Measurements from ENCODE around the gene IBA57.

Gene IBA57

GRCh38 chr1:228215663-228216116 is 50.1 kb downstream of the IBA57 start:
- ATAC-seq, result no peak
- TF ChIP-seq TCF4 (CRISPR knock-in tag; IDR thresholded peaks at IDR 0.05; ENCODE audit: borderline replicate concordance) (no peak), ARNTL (CRISPR knock-in tag; IDR thresholded peaks at IDR 0.05; ENCODE audit: borderline replicate concordance, low read depth) (no peak), TSHZ2 (CRISPR knock-in tag; IDR thresholded peaks at IDR 0.05) (no peak), GLIS3 (CRISPR knock-in tag; IDR thresholded peaks at IDR 0.05) (no peak), CSRNP3 (CRISPR knock-in tag; IDR thresholded peaks at IDR 0.05) (no peak), SNAI2 (CRISPR knock-in tag; IDR thresholded peaks at IDR 0.05) (no peak), POU6F1 (CRISPR knock-in tag; IDR thresholded peaks at IDR 0.05; ENCODE audit: borderline replicate concordance, low read depth) (no peak), PATZ1 (CRISPR knock-in tag; IDR thresholded peaks at IDR 0.05; ENCODE audit: borderline replicate concordance) (no peak), OSR1 (CRISPR knock-in tag; IDR thresholded peaks at IDR 0.05) (no peak), ZNF565 (CRISPR knock-in tag; conservative IDR thresholded peaks at IDR 0.05; ENCODE audit: low read depth) (no peak), CSDC2 (CRISPR knock-in tag; IDR thresholded peaks at IDR 0.05) (no peak), ZNF8 (CRISPR knock-in tag; IDR thresholded peaks at IDR 0.05) (no peak), ZFP3 (CRISPR knock-in tag; IDR thresholded peaks at IDR 0.05) (no peak), PPARA (CRISPR knock-in tag; IDR thresholded peaks at IDR 0.05; ENCODE audit: borderline replicate concordance) (no peak)

- ATAC-seq, result no peak
- TF ChIP-seq ZNF8 (CRISPR knock-in tag; IDR thresholded peaks at IDR 0.05), result no peak
- TF ChIP-seq TSHZ2 (CRISPR knock-in tag; IDR thresholded peaks at IDR 0.05), result no peak
- no peak for TF ChIP-seq CSDC2 (CRISPR knock-in tag; IDR thresholded peaks at IDR 0.05)
- no peak for TF ChIP-seq SNAI2 (CRISPR knock-in tag; IDR thresholded peaks at IDR 0.05)
- TF ChIP-seq ZNF70 (CRISPR knock-in tag; IDR thresholded peaks at IDR 0.05), result no peak
- no peak for TF ChIP-seq CSRNP3 (CRISPR knock-in tag; IDR thresholded peaks at IDR 0.05)
- TF ChIP-seq PPARA (CRISPR knock-in tag; IDR thresholded peaks at IDR 0.05; ENCODE audit: borderline replicate concordance), result no peak
Observed at GRCh38 chr1:228216371-228217320, 51.0 kb downstream of the IBA57 start.
